NCI-H446 (cell line): ENCODE results near the gene IL31.

Source experiments
- DNase-seq, 2 experiments: peaks; one replicate each; lab custom pipeline; 2025; lab: John Stamatoyannopoulos, UW

Gene IL31

GRCh38 chr12:122155705-122156104 is 18.3 kb downstream of the IL31 start:
- DNase-seq: no peak

- no peak for DNase-seq
These were observed 21.3 kb downstream of the IL31 start for GRCh38 chr12:122152754-122153153.

- no peak for DNase-seq
These were observed 23.8 kb downstream of the IL31 start for GRCh38 chr12:122150127-122150681.

GRCh38 chr12:122148657-122149056 is 25.4 kb downstream of the IL31 start:
- no peak for DNase-seq

GRCh38 chr12:122147514-122148290 is 26.3 kb downstream of the IL31 start:
- no peak for DNase-seq

GRCh38 chr12:122145505-122146330 is 28.3 kb downstream of the IL31 start:
- DNase-seq: no peak

- no peak for DNase-seq
These were observed 29.1 kb downstream of the IL31 start for GRCh38 chr12:122144885-122145284.

GRCh38 chr12:122142857-122143256 is 31.2 kb downstream of the IL31 start:
- DNase-seq: no peak

GRCh38 chr12:122141911-122142725 is 31.9 kb downstream of the IL31 start:
- no peak for DNase-seq

GRCh38 chr12:122140467-122141257 is 33.4 kb downstream of the IL31 start:
- DNase-seq: no peak

- DNase-seq: no peak
These were observed 34.1 kb downstream of the IL31 start for GRCh38 chr12:122139941-122140340.

- no peak for DNase-seq
These were observed 34.8 kb downstream of the IL31 start for GRCh38 chr12:122139266-122139665.

GRCh38 chr12:122138616-122139015 is 35.4 kb downstream of the IL31 start:
- no peak for DNase-seq

- no peak for DNase-seq
These were observed 35.8 kb downstream of the IL31 start for GRCh38 chr12:122138181-122138580.

GRCh38 chr12:122137681-122138080 is 36.3 kb downstream of the IL31 start:
- DNase-seq: no peak

GRCh38 chr12:122137229-122137628 is 36.8 kb downstream of the IL31 start:
- DNase-seq: no peak

GRCh38 chr12:122135437-122136031 is 38.5 kb downstream of the IL31 start:
- no peak for DNase-seq

GRCh38 chr12:122133192-122133950 is 40.6 kb downstream of the IL31 start:
- no peak for DNase-seq

- DNase-seq: no peak
These were observed 43.9 kb downstream of the IL31 start for GRCh38 chr12:122130150-122130549.

- DNase-seq: no peak
These were observed 44.9 kb downstream of the IL31 start for GRCh38 chr12:122129131-122129530.
